ENCODE measurements around the gene TNFSF13. TPM values are rescaled to one million over a fixed set of nuclear protein-coding genes. Genes with fewer than 3 reads are reported as not detected.

The TNFSF13 gene
- total and polyA plus RNA-seq, 2 donors (not counting 1 experiment from before 2014, with no cell fraction given), result 14.7 to 20.2 TPM

DNA sequence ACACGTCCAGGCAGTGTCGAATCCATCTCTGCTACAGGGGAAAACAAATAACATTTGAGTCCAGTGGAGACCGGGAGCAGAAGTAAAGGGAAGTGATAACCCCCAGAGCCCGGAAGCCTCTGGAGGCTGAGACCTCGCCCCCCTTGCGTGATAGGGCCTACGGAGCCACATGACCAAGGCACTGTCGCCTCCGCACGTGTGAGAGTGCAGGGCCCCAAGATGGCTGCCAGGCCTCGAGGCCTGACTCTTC is 13.7 kb downstream of the TNFSF13 start:
- peak overlapping the region; percentile 91 for H3K4me2 ChIP-seq (replicated peaks; ENCODE audit: low read depth, low read length, poor library complexity, severe bottlenecking)
- ChIA-PET POLR2A (interaction anchor here (1.0 to 1.5 kb wide), 3 partner anchors 20 to 87 kb away, joined by 3 to 8 read pairs (median 5); no protein-coding TSS in a partner anchor), CTCF (interaction anchor here (1.1 to 1.6 kb wide), 3 partner anchors 12 to 57 kb away, joined by 3 to 13 read pairs (median 5); partner anchors contain the start of gene FXR2)
- H3K27me3 ChIP-seq (replicated peaks in 1 of 4; ENCODE audit: control extremely low read depth in 1 of 4, control insufficient read depth in 3 of 4, insufficient read depth in 4 of 4, low read length in 3 of 4), result no peaks in the 10 kb centered on the region
- peaks cover 20 to 61% of the 10 kb centered on the region in 2 experiments for H3K36me3 ChIP-seq (replicated peaks in 1 of 2; ENCODE audit: control extremely low read depth in 1 of 2, control insufficient read depth in 1 of 2, extremely low read depth in 1 of 2, insufficient read depth in 2 of 2, low read length in 1 of 2)
- Mint-ChIP-seq H3K27ac (peak overlapping the region; percentile 99), H3K4me1 (peaks cover 47% of the 10 kb centered on the region), H3K27me3 (no peaks in the 10 kb centered on the region), H3K9me3 (ENCODE audit: insufficient read depth) (no peaks in the 10 kb centered on the region), H3K4me3 (peak overlapping the region; percentile 94)
- peak overlapping the region; percentile 88 to 94 for H3K27ac ChIP-seq (ENCODE audit: low read length in 2 of 2)
- H2AFZ ChIP-seq (ENCODE audit: insufficient read depth, low read depth, low read length, poor library complexity, severe bottlenecking), result peak overlapping the region; percentile 69
- 0% methylated on average over 9 of the region's 11 CpGs for WGBS (ENCODE audit: insufficient coverage)
- peaks cover 45% of the 10 kb centered on the region for H4K20me1 ChIP-seq (ENCODE audit: control insufficient read depth, insufficient read depth, low read length, poor library complexity, severe bottlenecking)
- H3K79me2 ChIP-seq (ENCODE audit: control insufficient read depth, insufficient read depth, low read length), result peaks cover 40% of the 10 kb centered on the region
- H3K4me1 ChIP-seq (ENCODE audit: control insufficient read depth in 2 of 2, insufficient read depth in 2 of 2, low read length in 2 of 2), result peaks cover 22 to 28% of the 10 kb centered on the region in 2 donors
- H3K4me3 ChIP-seq (ENCODE audit: control extremely low read depth in 1 of 5, extremely low read depth in 1 of 5, insufficient read depth in 1 of 5, low read depth in 2 of 5, low read length in 4 of 5), result peak overlapping the region; percentile 63 to 87 (median 77)
- no peaks in the 10 kb centered on the region for H3K9me3 ChIP-seq (ENCODE audit: control extremely low read depth in 1 of 3, control insufficient read depth in 2 of 3, insufficient read depth in 1 of 3, low read length in 2 of 3)
- ATAC-seq (ENCODE audit: low read depth) (no peak), DNase-seq (no peak)
- TF ChIP-seq, protein P1, sequence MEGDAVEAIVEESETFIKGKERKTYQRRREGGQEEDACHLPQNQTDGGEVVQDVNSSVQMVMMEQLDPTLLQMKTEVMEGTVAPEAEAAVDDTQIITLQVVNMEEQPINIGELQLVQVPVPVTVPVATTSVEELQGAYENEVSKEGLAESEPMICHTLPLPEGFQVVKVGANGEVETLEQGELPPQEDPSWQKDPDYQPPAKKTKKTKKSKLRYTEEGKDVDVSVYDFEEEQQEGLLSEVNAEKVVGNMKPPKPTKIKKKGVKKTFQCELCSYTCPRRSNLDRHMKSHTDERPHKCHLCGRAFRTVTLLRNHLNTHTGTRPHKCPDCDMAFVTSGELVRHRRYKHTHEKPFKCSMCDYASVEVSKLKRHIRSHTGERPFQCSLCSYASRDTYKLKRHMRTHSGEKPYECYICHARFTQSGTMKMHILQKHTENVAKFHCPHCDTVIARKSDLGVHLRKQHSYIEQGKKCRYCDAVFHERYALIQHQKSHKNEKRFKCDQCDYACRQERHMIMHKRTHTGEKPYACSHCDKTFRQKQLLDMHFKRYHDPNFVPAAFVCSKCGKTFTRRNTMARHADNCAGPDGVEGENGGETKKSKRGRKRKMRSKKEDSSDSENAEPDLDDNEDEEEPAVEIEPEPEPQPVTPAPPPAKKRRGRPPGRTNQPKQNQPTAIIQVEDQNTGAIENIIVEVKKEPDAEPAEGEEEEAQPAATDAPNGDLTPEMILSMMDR (IDR thresholded peaks at IDR 0.05), result no peak
- no peak for TF ChIP-seq EZH2 (IDR thresholded peaks at IDR 0.05; ENCODE audit: borderline replicate concordance, insufficient read depth, low read depth, low read length, poor library complexity, severe bottlenecking)
- intact Hi-C loops (cut with micrococcal nuclease), result loop anchor here (1.0 to 10.0 kb wide), 13 partner anchors 11 to 557 kb away; partner anchors contain the start of genes CYB5D1, EIF5A, ELP5 and MPDU1
- peak overlapping the region; percentile 84 for H3K9ac ChIP-seq (ENCODE audit: low read length)

DNA sequence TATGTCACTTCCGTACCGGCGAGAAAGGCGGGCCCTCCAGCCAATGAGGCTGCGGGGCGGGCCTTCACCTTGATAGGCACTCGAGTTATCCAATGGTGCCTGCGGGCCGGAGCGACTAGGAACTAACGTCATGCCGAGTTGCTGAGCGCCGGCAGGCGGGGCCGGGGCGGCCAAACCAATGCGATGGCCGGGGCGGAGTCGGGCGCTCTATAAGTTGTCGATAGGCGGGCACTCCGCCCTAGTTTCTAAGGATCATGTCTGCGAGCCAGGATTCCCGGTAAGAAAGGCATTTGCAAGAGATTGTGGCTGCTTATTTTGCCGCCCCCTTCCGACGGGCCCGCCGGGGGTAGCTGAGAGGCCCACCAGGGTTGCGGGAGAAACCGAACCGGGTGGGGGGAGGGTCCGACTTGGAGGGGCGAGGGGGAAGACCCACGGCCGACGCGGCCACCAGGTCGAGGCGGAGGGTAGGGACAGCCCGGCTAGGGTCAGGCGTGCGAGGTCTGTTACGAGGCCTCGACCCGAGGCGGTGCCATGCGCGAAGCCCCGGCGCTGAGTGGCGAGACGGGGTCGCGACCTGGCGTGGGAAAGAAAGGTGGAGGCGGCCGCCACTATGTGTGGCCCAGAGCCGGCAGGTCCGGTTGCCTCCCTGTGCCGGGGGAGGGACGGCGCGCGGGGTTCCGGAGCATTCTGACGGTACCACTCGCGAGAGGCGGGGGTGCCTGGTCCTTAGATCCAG is 14.2 kb downstream of the TNFSF13 start:
- Mint-ChIP-seq H3K27ac (peak overlapping the region; percentile 99), H3K27me3 (no peaks in the 10 kb centered on the region), H3K4me3 (peak overlapping the region; percentile 94), H3K9me3 (ENCODE audit: insufficient read depth) (no peaks in the 10 kb centered on the region), H3K4me1 (peaks cover 52% of the 10 kb centered on the region)
- ChIA-PET POLR2A (interaction anchor here (0.6 to 2.4 kb wide), 12 partner anchors 11 to 137 kb away, joined by 3 to 15 read pairs (median 4); partner anchors contain the start of genes MPDU1, POLR2A, SAT2 and SENP3), CTCF (interaction anchor here (1.0 to 4.9 kb wide), 6 partner anchors 12 to 137 kb away, joined by 3 to 21 read pairs (median 8); partner anchors contain the start of genes FXR2, MPDU1 and SENP3)
- peaks cover 22 to 29% of the 10 kb centered on the region in 2 donors for H3K4me1 ChIP-seq (ENCODE audit: control insufficient read depth in 2 of 2, insufficient read depth in 2 of 2, low read length in 2 of 2)
- peak overlapping the region; percentile 72 to 98 (median 93) for H3K4me3 ChIP-seq (ENCODE audit: control extremely low read depth in 1 of 5, extremely low read depth in 1 of 5, insufficient read depth in 1 of 5, low read depth in 2 of 5, low read length in 4 of 5)
- peak; percentile 100 for DNase-seq
- peak overlapping the region; percentile 85 to 94 for H3K27ac ChIP-seq (ENCODE audit: low read length in 2 of 2)
- ATAC-seq (ENCODE audit: low read depth), result peak; percentile 83
- intact Hi-C loops (cut with micrococcal nuclease), result loop anchor here (1.0 to 10.0 kb wide), 13 partner anchors 11 to 558 kb away; partner anchors contain the start of genes CYB5D1, EIF5A, ELP5 and MPDU1
- peaks cover 40% of the 10 kb centered on the region for H3K79me2 ChIP-seq (ENCODE audit: control insufficient read depth, insufficient read depth, low read length)
- no peak overlapping the region for H2AFZ ChIP-seq (ENCODE audit: insufficient read depth, low read depth, low read length, poor library complexity, severe bottlenecking)
- H4K20me1 ChIP-seq (ENCODE audit: control insufficient read depth, insufficient read depth, low read length, poor library complexity, severe bottlenecking), result peaks cover 50% of the 10 kb centered on the region
- H3K9me3 ChIP-seq (ENCODE audit: control extremely low read depth in 1 of 3, control insufficient read depth in 2 of 3, insufficient read depth in 1 of 3, low read length in 2 of 3), result no peaks in the 10 kb centered on the region
- no peak for TF ChIP-seq EZH2 (IDR thresholded peaks at IDR 0.05; ENCODE audit: borderline replicate concordance, insufficient read depth, low read depth, low read length, poor library complexity, severe bottlenecking)
- TF ChIP-seq, protein P1 (IDR thresholded peaks at IDR 0.05), result no peak
- H3K9ac ChIP-seq (ENCODE audit: low read length), result peak overlapping the region; percentile 98
- no peaks in the 10 kb centered on the region for H3K27me3 ChIP-seq (replicated peaks in 1 of 4; ENCODE audit: control extremely low read depth in 1 of 4, control insufficient read depth in 3 of 4, insufficient read depth in 4 of 4, low read length in 3 of 4)
- H3K4me2 ChIP-seq (replicated peaks; ENCODE audit: low read depth, low read length, poor library complexity, severe bottlenecking), result peak overlapping the region; percentile 89
- WGBS (ENCODE audit: insufficient coverage), result under 1% methylated on average over 73 of the region's 73 CpGs
- peaks cover 20 to 62% of the 10 kb centered on the region in 2 experiments for H3K36me3 ChIP-seq (replicated peaks in 1 of 2; ENCODE audit: control extremely low read depth in 1 of 2, control insufficient read depth in 1 of 2, extremely low read depth in 1 of 2, insufficient read depth in 2 of 2, low read length in 1 of 2)
